ENCODE data around the gene NDFIP1.
A peak's percentile ranks its signal among the peaks of the same experiment; 100 is the strongest.
"Not testable (repeated sequence)": the region's sequence is repeated elsewhere in the genome, so short reads cannot be mapped to it uniquely, and the experiment has no call there.

NDFIP1 gene, protein sequence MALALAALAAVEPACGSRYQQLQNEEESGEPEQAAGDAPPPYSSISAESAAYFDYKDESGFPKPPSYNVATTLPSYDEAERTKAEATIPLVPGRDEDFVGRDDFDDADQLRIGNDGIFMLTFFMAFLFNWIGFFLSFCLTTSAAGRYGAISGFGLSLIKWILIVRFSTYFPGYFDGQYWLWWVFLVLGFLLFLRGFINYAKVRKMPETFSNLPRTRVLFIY

DNA sequence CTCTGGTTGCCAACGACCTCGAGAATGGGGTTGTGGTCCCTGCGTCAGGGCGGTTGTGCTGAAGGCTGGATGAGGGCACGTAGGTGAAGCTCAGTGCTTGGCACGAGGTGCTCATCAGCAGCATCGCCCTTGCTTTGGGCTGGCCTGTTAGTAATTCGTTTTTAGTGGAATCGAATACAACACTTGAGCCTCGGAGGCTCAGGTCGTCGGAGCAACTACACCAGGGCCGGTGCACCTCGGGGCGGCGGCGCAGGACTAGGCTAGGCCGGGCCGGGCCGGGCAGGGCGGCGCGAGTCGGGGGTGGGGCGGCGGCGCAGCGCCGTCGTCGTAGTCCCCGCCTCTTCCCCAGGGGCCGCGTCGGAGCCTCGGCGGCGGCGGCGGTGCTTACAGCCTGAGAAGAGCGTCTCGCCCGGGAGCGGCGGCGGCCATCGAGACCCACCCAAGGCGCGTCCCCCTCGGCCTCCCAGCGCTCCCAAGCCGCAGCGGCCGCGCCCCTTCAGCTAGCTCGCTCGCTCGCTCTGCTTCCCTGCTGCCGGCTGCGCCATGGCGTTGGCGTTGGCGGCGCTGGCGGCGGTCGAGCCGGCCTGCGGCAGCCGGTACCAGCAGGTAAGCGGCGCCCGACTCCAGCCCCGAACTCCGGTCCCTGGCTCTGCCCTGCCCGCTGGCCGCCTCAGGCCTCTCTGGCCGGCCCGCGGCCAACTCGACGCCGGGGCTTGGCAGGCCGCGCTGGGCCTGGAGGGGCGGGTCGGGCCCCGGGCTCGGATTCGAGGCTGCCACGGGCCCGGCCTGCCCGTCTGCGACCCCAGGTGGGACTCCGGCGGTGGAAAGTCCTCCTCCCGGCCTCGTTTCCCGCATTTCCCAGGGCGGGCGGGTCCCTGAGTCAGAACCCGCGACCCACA is at the start of gene NDFIP1:
Gene NDFIP1 (plus strand): TSS at position 348 of the 899 bp plus-strand sequence. CDS start 196 bp downstream, at position 544.
- DNase-seq, result peak; percentile 86 to 88

DNA sequence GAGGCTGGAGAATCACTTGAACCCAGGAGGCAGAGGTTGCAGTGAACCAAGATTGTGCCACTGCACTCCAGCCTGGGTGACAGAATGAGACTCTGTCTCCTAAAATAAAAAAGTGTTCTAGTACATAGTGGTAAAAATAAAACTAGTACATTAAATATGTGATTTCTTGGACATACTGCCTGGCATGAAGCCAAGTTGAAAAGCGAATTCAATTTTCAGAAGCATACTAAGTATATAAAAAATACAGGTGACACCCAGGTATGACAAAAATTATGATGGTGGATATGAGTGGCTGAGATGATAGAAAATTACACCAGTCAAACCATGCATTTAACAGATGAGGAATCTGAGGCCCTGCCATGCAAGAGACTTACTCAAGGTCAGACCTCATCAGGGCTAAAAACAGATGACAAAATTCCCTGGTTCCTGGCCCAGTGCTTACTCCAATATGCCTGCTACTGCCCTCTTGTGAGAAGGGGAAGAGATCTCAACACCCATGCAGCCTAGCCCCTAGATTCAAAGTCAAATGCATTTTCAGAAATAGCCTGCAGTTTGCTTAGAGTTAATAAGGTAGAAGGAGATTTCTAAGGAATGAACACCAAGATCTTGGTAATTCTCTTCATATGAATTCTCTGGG is 49.2 kb upstream of the NDFIP1 start:
- DNase-seq, result no peak

DNA sequence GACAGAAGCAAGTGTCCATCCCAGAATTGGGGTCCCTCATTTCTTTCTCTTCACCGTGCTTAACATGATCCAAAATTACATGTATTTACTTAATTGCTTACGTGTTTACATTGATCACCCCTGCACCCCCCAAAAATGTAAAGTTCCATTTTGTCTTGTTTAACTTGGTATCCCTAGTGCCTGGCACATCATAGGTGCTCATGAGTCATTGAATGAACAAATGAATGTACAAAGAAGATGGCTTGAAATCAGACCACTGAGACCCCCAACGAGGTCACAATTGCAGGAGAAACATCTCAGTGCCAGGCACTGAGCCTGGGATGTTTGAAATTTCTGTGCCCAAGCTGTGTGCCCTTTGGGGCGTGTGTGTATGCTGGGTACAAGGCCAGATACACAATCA is 45.2 kb upstream of the NDFIP1 start:
- DNase-seq, result no peak

DNA sequence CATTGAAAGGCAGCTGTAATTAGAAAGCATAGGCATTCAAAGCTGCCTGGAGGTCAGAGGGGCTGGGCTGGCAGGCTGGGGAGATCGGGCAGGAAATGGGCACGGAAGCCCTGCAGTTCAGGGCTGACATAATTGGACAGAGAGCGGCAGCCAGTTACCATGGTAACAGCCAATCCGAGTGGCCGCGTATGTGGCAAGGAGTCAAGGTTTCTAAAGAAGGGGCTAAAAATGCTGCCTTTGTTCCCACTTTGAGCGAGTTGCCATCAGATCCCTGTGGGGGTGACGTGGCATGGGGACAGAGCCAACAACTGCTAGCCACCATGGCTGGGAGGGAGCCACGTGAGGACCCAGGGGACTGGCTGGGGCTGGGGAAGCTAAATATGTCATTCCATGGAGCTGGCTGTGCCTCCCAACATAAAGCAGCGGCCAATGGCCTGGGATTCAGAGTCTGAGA is 44.7 kb upstream of the NDFIP1 start:
- DNase-seq, result peak; percentile 23 to 37

DNA sequence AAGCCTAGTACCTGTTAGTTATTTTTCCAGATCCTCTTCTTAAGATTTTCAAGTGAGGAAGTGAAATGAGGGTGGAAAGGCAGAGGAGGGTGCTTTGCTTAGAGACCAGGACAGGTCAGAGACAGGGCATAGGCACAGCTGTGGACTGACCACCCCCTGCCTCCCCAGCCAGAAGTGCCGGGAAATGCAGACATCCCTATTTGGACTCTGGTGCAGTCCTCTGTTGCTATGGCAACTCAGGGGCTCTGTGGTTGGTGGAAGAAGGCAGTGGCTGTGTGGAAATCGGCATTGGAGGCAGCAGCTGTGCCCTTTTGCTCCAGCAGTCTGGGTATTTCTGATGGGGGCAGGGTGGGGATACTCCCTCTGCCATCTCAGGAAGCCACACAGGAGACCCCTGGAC is 43.3 kb upstream of the NDFIP1 start:
- DNase-seq, result no peak

DNA sequence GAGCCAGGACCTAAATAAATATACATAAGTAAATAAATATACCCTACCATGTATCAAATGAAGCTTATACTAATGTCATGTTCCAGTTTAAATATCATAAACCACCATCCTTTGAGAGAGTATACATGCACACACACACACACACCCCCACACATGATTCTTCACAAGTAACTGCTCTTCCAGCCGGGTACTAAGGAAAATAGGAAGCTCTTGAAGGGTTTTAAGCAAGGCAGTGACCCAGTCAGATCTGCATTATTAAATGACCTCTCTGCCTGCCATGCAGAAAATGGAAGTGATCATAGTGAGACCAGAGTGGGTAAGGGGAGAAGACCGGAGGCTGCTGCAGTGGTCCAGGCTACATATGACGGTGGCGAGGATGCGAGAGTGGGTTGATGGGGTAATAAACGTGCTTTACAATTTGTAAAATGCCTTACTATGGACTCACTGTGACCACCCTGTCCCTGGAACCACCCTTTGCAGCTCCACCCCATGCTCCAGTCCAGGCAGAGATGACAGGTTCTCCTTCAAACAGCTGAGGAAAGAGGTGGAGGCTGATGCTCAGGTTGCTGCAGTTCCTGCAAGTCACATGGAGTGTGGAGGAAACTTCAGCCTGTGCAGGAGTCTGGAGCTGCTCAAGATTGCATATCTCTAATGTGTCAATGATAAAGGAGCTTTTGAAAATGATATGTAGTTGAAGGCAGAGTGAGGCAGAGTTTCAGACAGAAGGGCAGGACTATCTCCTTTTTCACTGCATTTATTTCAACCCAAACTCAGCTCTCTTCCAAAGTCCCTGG is 38.8 kb upstream of the NDFIP1 start:
- no peak for DNase-seq

DNA sequence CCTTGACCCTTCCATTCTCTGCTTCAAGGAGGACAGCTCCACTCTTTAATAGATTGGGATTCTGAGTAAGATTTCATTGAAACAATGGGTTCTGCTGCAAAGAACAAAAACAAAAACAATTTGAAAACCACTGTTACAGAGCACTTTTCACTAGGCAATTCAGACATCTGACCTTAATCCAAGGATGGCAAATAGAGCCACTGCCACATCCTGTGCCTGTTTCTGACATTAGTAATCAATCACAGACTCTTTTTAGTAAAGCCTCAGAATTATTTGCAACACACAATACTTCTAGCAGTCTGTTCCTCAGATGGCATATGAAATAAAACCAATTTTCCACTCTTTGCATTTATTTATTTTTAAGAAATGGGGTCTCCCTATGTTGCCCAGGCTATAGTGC is 37.8 kb upstream of the NDFIP1 start:
- DNase-seq, result no peak

DNA sequence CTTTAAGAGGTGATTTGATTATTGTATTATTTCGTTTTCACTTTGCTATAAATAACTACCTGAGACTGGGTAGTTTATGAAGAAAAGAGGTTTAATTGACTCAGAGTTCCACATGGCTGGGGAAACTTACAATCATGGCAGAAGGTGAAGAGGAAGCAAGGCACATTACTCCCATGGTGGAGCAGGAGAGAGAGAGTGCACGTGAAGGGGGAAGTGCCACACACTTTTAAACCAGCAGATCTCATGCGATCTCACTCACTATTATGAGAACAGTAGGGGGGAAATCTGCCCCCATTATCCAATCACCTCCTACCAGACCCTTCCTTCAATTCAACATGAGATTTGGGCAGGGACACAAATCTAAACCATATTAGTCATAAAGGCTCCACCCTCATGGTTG is 36.1 kb upstream of the NDFIP1 start:
- no peak for DNase-seq

DNA sequence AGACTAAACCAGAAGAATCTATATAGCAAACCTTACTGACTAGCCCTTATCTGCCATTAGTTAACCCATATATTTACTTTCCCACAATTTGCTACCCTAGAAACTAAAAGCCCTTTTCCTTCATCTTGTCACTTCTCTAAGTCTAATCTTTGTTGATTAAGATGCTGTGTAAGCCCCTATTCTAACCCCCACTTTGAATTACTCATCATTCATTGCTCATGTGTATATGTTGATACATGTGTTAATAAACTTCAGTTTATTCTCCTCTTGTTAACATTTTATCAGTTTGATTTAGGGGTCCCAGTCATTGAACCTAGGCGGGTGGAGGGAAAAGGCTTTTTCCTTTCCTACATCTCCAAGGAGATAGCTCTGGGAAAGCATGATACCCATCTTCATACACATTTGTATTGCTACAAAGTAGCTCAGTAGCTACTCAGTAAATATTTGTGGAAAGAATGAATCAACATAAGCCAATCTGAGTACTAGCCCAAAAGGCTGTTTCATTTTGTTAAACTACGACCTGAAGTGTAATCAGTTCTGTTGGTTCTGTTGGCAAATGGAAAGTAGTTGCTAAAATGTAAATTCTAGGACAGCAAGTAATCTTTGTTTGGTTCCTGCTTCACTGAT is 35.1 kb upstream of the NDFIP1 start:
- no peak for DNase-seq

DNA sequence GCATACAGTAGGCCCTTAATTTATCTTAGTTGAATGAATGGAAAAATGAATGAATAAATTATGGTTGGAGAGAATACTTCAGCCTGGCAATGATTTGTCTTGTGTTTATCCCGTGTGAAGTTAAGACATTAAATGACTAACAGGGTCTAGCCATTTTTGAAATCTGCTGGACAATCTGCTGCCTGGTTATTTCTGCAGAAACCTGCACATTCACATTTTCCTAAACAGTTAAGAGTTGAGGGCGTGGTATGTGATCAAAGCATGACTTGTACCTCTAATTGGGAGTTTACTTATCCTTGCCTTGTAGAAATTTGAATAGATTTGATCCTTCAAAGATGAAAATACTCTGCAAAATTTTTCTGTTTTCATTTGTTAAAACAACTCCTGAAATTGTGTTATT is 34.6 kb upstream of the NDFIP1 start:
- DNase-seq, result no peak

DNA sequence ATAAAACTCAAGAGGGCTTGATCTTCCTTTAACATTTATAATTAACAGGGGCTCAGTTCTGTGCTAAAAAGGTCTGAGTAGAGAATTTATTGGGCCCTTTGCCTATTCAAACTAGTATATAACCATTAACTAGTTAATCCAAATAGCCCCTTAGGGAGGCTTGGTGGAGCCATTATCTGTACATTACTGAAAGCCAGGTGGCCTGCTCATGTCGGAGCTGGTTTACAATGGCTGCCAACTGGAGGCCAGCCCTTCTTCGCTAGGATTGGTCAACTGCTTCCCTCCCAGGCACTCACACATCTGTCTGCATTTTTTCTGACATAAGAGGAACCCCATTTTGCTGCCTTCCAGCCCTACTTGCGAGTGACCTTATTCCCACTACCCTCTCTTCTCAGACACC is 30.4 kb upstream of the NDFIP1 start:
- DNase-seq, result no peak

DNA sequence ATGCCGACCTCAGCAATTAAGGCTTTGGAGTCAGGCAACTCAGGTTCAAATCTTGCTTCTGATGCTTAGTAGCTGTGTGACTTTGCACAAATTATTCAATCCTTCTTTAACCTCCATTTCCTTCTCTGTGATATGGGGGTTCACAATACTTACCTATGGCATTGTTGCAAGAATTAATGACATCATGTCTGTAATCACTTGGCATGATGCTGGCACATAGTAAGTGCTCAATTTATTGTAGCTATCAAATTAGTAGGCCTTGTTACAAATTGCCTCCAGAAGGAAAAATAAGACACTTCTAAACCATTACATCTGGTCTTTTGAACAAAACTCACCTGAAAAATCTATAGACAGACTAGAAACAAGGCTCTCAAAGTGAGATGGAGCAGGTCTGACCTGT is 29.9 kb upstream of the NDFIP1 start:
- no peak for DNase-seq

DNA sequence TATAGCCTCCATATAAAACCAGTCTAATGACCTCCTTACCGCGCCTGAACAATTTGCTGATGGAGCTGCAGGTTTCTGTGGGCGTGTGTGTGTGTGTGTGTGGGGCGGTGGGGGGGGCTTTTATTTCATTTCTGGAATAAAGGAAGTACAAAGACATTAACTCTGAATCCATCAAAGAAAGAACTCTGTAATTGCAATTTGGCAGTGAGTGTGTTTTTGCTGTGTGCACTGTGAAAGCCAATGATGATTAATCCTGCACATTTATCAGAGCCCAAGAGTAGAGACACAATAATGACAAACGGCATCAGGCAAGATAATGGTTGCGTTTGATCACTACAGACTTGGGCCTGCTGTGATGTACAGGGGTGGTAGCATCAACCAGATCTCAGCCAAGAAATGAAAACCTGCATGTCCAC is 29.3 kb upstream of the NDFIP1 start:
- DNase-seq, result no peak

DNA sequence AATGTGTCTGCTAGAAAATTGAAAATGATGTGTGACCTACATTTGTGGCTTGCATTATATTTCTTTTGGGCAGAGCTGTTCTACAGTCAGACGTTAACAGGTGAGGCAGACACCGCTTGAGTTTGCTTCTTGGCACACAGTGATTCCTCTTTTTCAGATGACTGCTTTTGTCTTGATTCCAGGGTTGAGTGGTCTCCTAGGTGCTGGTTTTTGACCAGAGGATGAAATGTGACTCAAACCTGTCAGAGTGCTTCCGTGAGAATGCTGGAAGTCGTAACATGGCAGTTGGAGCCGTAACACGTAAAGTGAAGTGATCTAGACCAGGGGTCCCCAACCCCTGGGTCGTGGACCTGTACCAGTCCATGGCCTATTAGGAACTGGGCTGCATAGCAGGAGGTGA is 28.3 kb upstream of the NDFIP1 start:
- DNase-seq, result no peak

DNA sequence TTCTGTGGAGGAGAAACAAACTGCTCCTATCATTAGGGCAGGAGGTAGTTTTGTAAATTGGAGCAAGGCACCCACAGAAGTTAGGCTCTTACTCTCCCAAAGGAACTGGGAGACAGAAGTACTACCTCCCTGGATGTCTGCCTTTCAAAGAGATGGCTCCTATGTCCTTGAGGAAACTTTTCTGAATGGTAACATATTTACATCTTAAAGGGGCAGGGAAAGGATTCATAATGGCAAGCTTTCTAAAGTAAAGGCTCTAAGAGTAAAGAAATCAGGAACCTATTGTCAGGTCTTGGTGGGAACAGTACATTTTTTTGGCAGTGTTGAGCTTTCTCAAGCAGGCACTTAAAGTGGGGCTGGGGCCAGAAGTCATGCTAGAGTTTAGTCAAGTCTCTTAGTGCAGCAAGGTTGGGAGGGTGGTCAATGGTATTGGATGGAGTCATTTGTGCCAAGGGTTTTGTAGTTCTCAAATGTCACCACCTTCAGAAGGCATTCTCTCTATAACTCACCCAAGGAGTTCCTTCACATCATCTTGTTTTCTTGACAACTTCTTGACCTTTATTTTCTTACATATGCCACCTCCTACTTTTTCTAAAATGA is 26.3 kb upstream of the NDFIP1 start:
- DNase-seq, result no peak

DNA sequence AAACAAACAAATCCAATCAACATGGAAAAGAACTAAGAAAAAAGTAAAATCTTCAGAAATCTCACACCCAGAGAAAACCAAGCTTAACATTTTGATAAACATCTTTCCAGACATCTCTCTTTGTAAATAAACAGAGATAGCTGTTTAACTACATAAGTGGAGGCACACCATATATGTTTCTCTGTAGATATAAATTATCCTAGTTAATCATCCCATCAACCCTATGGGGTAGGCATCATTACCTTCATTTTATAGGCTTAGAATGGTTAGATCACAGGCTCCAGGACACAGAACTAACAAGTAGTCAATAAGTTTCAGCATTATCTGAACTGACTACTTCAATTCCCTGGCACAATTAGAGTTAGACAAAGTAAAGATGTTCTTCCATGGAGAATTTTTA is 22.4 kb upstream of the NDFIP1 start:
- DNase-seq, result no peak

DNA sequence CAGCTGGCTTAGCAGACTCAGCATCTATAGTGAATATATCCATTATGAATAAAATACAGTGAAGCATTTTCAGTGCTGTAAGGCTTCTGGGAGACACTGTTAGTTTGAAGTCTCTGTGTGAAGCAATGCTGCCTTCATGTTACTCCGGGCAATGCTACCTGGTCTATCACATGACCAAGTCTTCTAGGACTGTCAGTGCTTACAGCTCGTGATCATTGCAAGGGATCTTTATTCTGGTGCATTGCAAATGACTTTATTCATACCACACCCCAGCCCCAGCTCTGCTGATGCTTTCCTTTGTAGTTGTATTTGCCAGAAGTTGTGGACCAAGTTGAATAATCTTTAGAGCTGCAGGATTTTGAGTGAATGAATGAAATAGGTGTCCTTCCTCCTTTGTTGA is 21.9 kb upstream of the NDFIP1 start:
- no peak for DNase-seq

DNA sequence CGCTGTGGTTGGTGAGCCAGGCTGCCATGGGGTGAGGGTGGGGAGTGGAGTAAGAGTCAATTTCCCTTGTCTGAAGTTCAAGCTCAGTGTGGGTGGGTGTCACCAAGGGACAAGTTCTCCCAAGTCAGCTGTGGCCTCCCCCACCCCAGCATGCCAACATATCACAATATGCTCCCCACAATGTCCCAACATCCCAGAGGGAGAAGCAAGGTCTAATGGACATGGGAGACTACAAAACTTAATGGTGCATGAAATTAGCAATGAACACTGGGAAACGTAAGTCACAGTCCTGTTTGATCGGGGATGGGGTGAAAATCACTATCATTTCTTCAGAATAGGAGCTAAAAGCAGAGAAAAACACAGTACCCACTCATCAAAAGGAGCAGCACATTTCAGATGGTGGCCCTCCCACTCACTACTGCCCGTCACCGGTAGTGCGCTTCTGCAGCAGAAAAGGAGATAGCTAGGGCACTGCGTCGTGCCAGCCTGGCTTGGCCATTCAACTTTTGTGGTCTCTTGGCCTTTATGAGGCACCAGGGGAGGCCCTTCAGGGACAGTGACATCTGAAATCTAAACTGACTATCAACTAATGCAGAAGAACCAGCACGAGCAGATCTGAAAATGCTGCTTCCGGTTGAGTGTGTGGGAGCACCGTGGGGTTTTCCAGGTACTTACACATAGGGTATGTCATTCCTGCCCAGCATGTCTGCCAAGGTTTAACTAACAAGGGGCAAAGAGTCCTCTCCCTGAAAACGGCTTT is 20.5 kb upstream of the NDFIP1 start:
- DNase-seq, result peak; percentile 50 to 65

DNA sequence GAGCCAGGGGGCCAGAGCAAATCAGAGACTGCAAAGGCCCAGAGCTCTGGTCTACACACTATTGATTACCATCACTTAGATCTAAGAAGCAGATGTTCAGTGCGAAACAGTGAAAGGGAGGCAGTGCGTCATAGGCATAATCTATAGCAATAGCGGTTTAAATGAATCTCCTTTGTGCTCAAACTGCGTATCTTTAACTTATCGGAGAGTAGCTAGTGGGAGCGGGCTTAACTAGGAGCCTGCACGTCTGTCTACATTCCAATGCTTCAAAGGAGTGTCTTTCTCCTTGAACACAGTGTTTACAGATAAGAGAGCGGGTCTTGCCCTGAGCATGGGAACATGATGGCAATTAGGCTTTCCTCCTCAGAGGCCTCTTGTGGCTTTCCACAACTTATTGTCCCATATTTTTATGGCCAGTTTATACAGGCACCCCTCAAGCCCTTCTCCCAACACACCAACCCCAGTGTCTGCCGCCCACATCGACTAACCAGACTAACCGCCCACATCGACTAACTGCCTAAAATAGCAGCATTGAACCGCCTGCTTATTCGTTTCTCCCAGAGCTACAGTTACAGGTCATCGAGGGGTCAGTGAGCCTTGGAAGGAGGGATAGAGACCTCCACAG is 19.6 kb upstream of the NDFIP1 start:
- not testable (repeated sequence) for DNase-seq

DNA sequence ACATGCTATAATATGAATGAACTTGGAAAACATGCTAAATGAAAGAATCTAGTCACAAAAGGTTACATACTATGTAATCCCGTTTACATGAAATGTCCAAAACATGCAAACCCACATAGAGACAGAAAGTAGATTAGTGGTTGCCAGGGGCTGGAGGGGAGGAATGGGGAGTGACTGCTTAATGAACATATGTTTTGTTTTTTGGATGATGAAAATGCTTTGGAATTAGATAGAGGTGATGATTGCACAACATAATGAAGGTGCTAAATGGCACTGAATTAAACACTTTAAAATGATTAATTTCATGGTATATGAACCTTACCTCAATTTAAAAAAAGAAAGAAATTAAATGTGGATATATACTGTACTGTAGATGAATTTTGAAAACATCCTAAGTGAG is 17.6 kb upstream of the NDFIP1 start:
- DNase-seq, result no peak

DNA sequence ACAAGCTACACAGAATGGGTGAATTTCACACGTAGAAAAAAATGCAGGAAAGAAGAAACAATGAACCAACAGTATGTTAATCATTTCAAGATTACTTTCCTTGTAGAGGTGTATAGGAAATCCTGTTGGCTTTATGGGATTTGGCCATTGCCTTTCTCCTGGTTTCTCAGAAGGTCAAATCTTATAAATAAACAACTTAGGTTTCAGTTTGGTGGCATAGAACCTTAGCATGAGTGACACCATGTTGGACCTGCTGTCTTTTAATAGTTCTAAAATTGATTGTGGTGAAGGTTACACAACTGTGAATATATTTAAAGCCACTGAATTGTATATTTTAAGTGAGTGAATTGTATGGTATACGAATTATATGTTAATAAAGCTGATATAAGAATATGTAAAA is 16.7 kb upstream of the NDFIP1 start:
- DNase-seq, result no peak

Measured in stimulated activated CD4-positive, alpha-beta T cell treated with anti-CD3 and anti-CD28 coated beads, Interleukin-2, amount 100 ng/mL, for 24 hours (primary cell).